Trophoblast cell (in vitro differentiated cells and primary cell): Measurements from ENCODE around the gene RNF19B.
"Not testable (repeated sequence)": the region's sequence is repeated elsewhere in the genome, so short reads cannot be mapped to it uniquely, and the experiment has no call there.

Experiments used
- DNase-seq, 2 donors: peaks; one replicate each; pipeline ENCODE4 v3.0.0-alpha.2; 2016
- H2AFZ ChIP-seq: 2 replicates; pipeline ENCODE4 v1.6.1; 2013; ENCODE audit warnings: low read length, moderate library complexity, mild to moderate bottlenecking; ENCODE audit not compliant: insufficient read depth, poor library complexity
- H2AK5ac ChIP-seq: 2 replicates; pipeline ENCODE4 v1.6.1; 2013; ENCODE audit warnings: mild to moderate bottlenecking, low read length
- H2BK120ac ChIP-seq: 2 replicates; pipeline ENCODE4 v1.6.1; 2013; ENCODE audit warnings: low read length, mild to moderate bottlenecking, moderate library complexity; ENCODE audit not compliant: insufficient read depth, poor library complexity
- H2BK12ac ChIP-seq: 2 replicates; pipeline ENCODE4 v1.6.1; 2013; ENCODE audit warnings: mild to moderate bottlenecking, low read length, moderate library complexity
- H2BK5ac ChIP-seq: 2 replicates; pipeline ENCODE4 v1.6.1; 2013; ENCODE audit warnings: low read length, low read depth, moderate library complexity, mild to moderate bottlenecking; ENCODE audit not compliant: poor library complexity
- H3K14ac ChIP-seq: 2 replicates; pipeline ENCODE4 v1.6.1; 2013; ENCODE audit warnings: mild to moderate bottlenecking, low read length
- H3K18ac ChIP-seq: 2 replicates; pipeline ENCODE4 v1.6.1; 2013; ENCODE audit warnings: mild to moderate bottlenecking, low read length
- H3K23ac ChIP-seq: 2 replicates; pipeline ENCODE4 v1.6.1; 2013; ENCODE audit warnings: low read length
- H3K27ac ChIP-seq: 2 replicates; pipeline ENCODE4 v1.5.1; 2013; ENCODE audit warnings: low read depth, mild to moderate bottlenecking, inconsistent platforms, low read length, moderate library complexity
- H3K27me3 ChIP-seq: 2 replicates; pipeline ENCODE4 v1.6.1; 2013; ENCODE audit warnings: inconsistent platforms, mild to moderate bottlenecking, low read length, moderate library complexity; ENCODE audit not compliant: insufficient read depth
- H3K36me3 ChIP-seq, 2 experiments: 1 replicate in 1 of 2; 2 replicates in 1 of 2; pipeline ENCODE4 v1.6.1; 2013; ENCODE audit warnings: low read length in 2 of 2, mild to moderate bottlenecking in 2 of 2, moderate library complexity in 1 of 2; ENCODE audit not compliant: insufficient read depth in 2 of 2, control insufficient read depth in 1 of 2
- H3K4ac ChIP-seq: 2 replicates; pipeline ENCODE4 v1.6.1; 2013; ENCODE audit warnings: low read depth, mild to moderate bottlenecking, low read length, moderate library complexity
- H3K4me1 ChIP-seq, 2 experiments: 1 replicate in 1 of 2; 2 replicates in 1 of 2; pipeline ENCODE4 v1.6.1; 2013; ENCODE audit warnings: low read length in 2 of 2, mild to moderate bottlenecking in 2 of 2, moderate library complexity in 1 of 2; ENCODE audit not compliant: insufficient read depth in 2 of 2, control insufficient read depth in 1 of 2
- H3K4me2 ChIP-seq: 2 replicates; pipeline ENCODE4 v1.6.1; 2013; ENCODE audit warnings: inconsistent platforms, mild to moderate bottlenecking, low read length, moderate library complexity
- H3K4me3 ChIP-seq: 2 replicates; pipeline ENCODE4 v1.5.1; 2013; ENCODE audit warnings: mild to moderate bottlenecking, low read depth, low read length, inconsistent platforms
- H3K79me1 ChIP-seq: one replicate; pipeline ENCODE4 v1.6.1; 2013; ENCODE audit warnings: low read length
- H3K79me2 ChIP-seq: 2 replicates; pipeline ENCODE4 v1.6.1; 2013; ENCODE audit warnings: low read length, mild to moderate bottlenecking; ENCODE audit not compliant: control insufficient read depth, insufficient read depth, poor library complexity
- H3K9ac ChIP-seq: 2 replicates; pipeline ENCODE4 v1.6.1; 2013; ENCODE audit warnings: mild to moderate bottlenecking, low read length
- H3K9me3 ChIP-seq: 2 replicates; pipeline ENCODE4 v1.6.1; 2013; ENCODE audit warnings: low read depth, mild to moderate bottlenecking, control low read depth, inconsistent platforms, low read length; ENCODE audit not compliant: insufficient read depth
- H4K12ac ChIP-seq: 2 replicates; pipeline ENCODE4 v1.6.1; 2013; ENCODE audit warnings: low read depth, mild to moderate bottlenecking, low read length, moderate library complexity
- H4K8ac ChIP-seq: 2 replicates; pipeline ENCODE4 v1.6.1; 2013; ENCODE audit warnings: low read depth, mild to moderate bottlenecking, low read length, moderate library complexity
- H4K91ac ChIP-seq: one replicate; pipeline ENCODE4 v1.6.1; 2013; ENCODE audit warnings: low read depth, mild to moderate bottlenecking, low read length, moderate library complexity
- WGBS: extraction: QIAGEN DNeasy Blood & Tissue Kit; methylation state at CpG from one replicate; pipeline ENCODE4 v1.1.7; 2013; ENCODE audit warnings: missing lambda C conversion rate; ENCODE audit not compliant: insufficient read length, insufficient coverage; ENCODE audit errors: extremely low coverage; 5-methylcytosine and 5-hydroxymethylcytosine counted together

RNF19B gene

GRCh38 chr1:32905588-32905987 is 59.0 kb downstream of the RNF19B start:
- H4K91ac ChIP-seq = not testable (repeated sequence)
- no CpG with 5 or more reads among the region's 10 CpGs for WGBS

GRCh38 chr1:32904797-32905196 is 59.8 kb downstream of the RNF19B start:
- Histone ChIP-seq H3K79me1 (peaks cover 19% of the 10 kb centered on the region), H4K8ac (no peak overlapping the region), H3K14ac (no peak overlapping the region), H3K4me1 (peaks cover 15 to 22% of the 10 kb centered on the region in 2 experiments), H3K9me3 (no peaks in the 10 kb centered on the region), H3K4ac (no peak overlapping the region), H3K36me3 (no peaks in the 10 kb centered on the region), H3K27ac (no peak overlapping the region), H3K4me3 (no peak overlapping the region), H3K23ac (no peak overlapping the region), H2AK5ac (no peak overlapping the region), H3K9ac (no peak overlapping the region), H2BK120ac (no peak overlapping the region), H4K12ac (no peak overlapping the region), H2BK12ac (no peak overlapping the region), H3K18ac (no peak overlapping the region), H3K27me3 (no peaks in the 10 kb centered on the region), H4K91ac (no peak overlapping the region), H2BK5ac (no peak overlapping the region), H2AFZ (no peak overlapping the region), H3K79me2 (peaks cover 13% of the 10 kb centered on the region), H3K4me2 (no peak overlapping the region)
- DNase-seq = no peak
- WGBS = no CpG with 5 or more reads among the region's 2 CpGs

More at GRCh38 chr1:32905588-32905987, 59.0 kb downstream of the RNF19B start:
- not testable (repeated sequence) for H2AK5ac ChIP-seq, H3K4me2 ChIP-seq, H4K12ac ChIP-seq, H3K9ac ChIP-seq, H3K27ac ChIP-seq, H3K27me3 ChIP-seq, H3K79me2 ChIP-seq, H3K36me3 ChIP-seq, H3K4me3 ChIP-seq, DNase-seq, H3K14ac ChIP-seq, H2AFZ ChIP-seq, H4K8ac ChIP-seq, H3K9me3 ChIP-seq, H2BK120ac ChIP-seq, H3K18ac ChIP-seq, H2BK12ac ChIP-seq, H3K4ac ChIP-seq, H3K23ac ChIP-seq, H2BK5ac ChIP-seq
- H3K4me1 ChIP-seq = peaks cover 9 to 15% of the 10 kb centered on the region in 2 experiments
- peaks cover 16% of the 10 kb centered on the region for H3K79me1 ChIP-seq

DNA sequence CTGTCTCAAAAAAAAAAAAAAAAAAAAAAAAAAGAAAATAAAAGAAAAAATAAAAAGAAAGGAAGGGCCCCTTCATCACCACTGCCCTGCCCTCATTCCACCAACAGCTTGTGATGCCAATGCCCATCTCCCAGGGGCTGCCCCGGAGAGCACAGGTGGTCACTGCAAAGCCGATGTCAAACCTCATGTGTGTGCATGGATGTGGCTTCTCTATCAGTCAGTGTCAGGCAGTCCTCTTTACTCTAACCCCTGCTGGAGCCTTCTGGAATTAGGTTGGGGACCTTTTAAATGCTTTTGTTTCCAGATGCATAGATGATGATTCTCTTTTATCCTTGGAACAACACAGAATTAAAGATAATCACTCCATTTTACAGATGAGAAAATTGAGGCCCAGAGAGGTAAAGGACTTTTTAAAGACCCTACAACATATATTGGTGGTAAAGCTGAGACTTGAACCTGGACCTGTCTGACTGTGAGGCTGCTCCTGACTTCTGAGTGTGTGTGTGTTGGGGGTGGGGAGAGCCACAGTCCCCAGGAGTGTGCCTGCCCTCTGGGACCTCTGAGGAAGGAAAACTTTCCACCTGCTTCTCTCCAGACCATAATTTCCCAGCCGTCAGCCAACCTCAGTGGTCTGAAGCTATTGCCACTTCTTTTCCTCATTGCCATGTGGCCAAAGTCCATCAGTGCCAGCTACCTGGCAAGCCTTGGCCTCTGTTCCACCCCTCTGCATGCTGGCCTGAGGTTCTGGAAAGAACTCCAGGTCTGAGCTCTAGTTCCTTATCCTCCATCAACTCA is 60.4 kb downstream of the RNF19B start:
- H3K9me3 ChIP-seq = no peaks in the 10 kb centered on the region
- peaks cover 16 to 24% of the 10 kb centered on the region in 2 experiments for H3K4me1 ChIP-seq
- H3K4me3 ChIP-seq = no peak overlapping the region
- H4K91ac ChIP-seq = no peak overlapping the region
- H2BK12ac ChIP-seq = no peak overlapping the region
- no peak overlapping the region for H4K12ac ChIP-seq
- no peak overlapping the region for H4K8ac ChIP-seq
- H2AK5ac ChIP-seq = no peak overlapping the region
- no peak overlapping the region for H3K4me2 ChIP-seq
- no peaks in the 10 kb centered on the region for H3K36me3 ChIP-seq
- H3K18ac ChIP-seq = no peak overlapping the region
- H2BK120ac ChIP-seq = no peak overlapping the region
- H3K79me1 ChIP-seq = peaks cover 19% of the 10 kb centered on the region
- no peak overlapping the region for H3K23ac ChIP-seq
- H3K14ac ChIP-seq = no peak overlapping the region
- no peak overlapping the region for H3K9ac ChIP-seq
- WGBS = no CpG with 5 or more reads among the region's 3 CpGs
- no peaks in the 10 kb centered on the region for H3K27me3 ChIP-seq
- no peak overlapping the region for H2AFZ ChIP-seq
- H2BK5ac ChIP-seq = no peak overlapping the region
- H3K79me2 ChIP-seq = peaks cover 15% of the 10 kb centered on the region
- no peak for DNase-seq
- H3K27ac ChIP-seq = no peak overlapping the region
- no peak overlapping the region for H3K4ac ChIP-seq

DNA sequence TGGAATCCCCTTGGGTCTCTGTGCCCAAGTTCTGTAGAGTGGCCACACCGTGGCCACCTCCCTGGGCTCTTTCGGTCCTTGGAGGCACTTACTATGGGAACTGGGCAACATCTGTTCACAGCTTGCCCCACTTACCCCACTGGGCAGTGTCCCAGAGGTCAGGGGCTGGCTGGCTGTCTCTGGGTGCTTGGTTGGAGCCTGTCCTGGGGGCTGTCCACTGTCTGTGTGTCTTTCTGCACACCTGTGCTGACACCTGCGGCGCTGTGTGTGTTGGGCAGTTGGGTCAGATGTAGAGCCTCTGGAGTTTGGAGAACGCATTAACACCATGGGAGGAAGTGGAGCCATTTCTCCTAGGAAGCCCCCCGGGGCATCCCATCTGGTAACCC is 62.1 kb downstream of the RNF19B start:
- Histone ChIP-seq H3K79me1 (peaks cover 19% of the 10 kb centered on the region), H3K9ac (no peak overlapping the region), H3K79me2 (peaks cover 15% of the 10 kb centered on the region), H3K4ac (no peak overlapping the region), H4K91ac (peak overlapping the region; percentile 45), H3K9me3 (peaks cover 3% of the 10 kb centered on the region), H3K14ac (peak overlapping the region; percentile 25), H3K27ac (no peak overlapping the region), H4K8ac (no peak overlapping the region), H2BK12ac (peak overlapping the region; percentile 92), H2AK5ac (peak overlapping the region; percentile 71), H3K4me3 (no peak overlapping the region), H2AFZ (no peak overlapping the region), H3K27me3 (no peaks in the 10 kb centered on the region), H3K18ac (peak overlapping the region; percentile 39), H3K23ac (no peak overlapping the region), H3K36me3 (peaks cover 3 to 4% of the 10 kb centered on the region in 2 experiments), H2BK120ac (peak overlapping the region; percentile 14), H3K4me2 (no peak overlapping the region), H4K12ac (no peak overlapping the region), H2BK5ac (peak overlapping the region; percentile 8), H3K4me1 (peaks cover 25 to 35% of the 10 kb centered on the region in 2 experiments)
- no CpG with 5 or more reads among the region's 6 CpGs for WGBS
- no peak for DNase-seq
